ENCODE results near the gene TSEN34. TPM values are rescaled to one million over a fixed set of nuclear protein-coding genes. Genes with fewer than 3 reads are reported as not detected.
A peak's percentile ranks its signal among the peaks of the same experiment; 100 is the strongest.

Gene TSEN34
- total RNA-seq, 1 donor from 2014 or later: 52.6 TPM

DNA sequence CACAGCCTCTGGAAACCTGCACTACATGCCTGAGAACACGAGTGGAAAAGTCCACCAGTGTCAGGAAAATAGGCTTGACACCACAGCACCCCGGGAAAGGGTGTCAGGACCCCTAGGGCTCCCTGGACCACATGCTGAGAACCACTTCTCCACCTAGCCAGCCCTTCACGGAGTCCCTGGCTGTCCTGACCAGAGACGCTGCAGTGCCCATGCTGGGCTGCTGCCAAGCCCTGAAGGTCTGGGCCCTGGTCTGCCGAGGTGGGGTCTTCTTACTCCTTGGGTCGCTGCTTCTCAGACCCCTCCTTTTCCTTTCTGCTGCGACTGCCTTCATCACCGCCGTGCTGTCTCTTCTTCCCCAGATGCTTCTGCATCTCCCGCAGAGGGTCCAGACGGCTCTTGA, 34.6 kb upstream of the TSEN34 start:
- Mint-ChIP-seq H3K9me3 (ENCODE audit: unreplicated experiment) (no peaks in the 10 kb centered on the region), H3K27me3 (ENCODE audit: low read depth, unreplicated experiment) (no peaks in the 10 kb centered on the region), H3K36me3 (ENCODE audit: low read depth, unreplicated experiment) (peaks cover 5% of the 10 kb centered on the region), H3K4me3 (ENCODE audit: unreplicated experiment) (no peak overlapping the region), H3K4me1 (ENCODE audit: low read depth, unreplicated experiment) (peaks cover 12% of the 10 kb centered on the region), H3K27ac (ENCODE audit: unreplicated experiment) (no peak overlapping the region)
- Histone ChIP-seq H3K9ac (ENCODE audit: low read length) (no peak overlapping the region), H2AFZ (ENCODE audit: low read depth, low read length) (no peak overlapping the region), H3K27me3 (ENCODE audit: insufficient read depth, low read length) (no peaks in the 10 kb centered on the region), H3K36me3 (ENCODE audit: insufficient read depth, low read length) (peaks cover 34% of the 10 kb centered on the region), H3K4me2 (ENCODE audit: low read length) (no peak overlapping the region), H4K20me1 (ENCODE audit: insufficient read depth, low read length) (peaks cover 43% of the 10 kb centered on the region), H3K4me3 (ENCODE audit: insufficient read depth, low read depth, low read length) (no peak overlapping the region), H3K9me3 (ENCODE audit: insufficient read depth, low read depth, low read length) (no peaks in the 10 kb centered on the region), H3K4me1 (ENCODE audit: insufficient read depth, low read length) (peaks cover 33% of the 10 kb centered on the region), H3K79me2 (ENCODE audit: insufficient read depth, low read length) (peaks cover 18% of the 10 kb centered on the region), H3K27ac (ENCODE audit: low read depth, low read length) (no peak overlapping the region)
- TF ChIP-seq CTCF (IDR thresholded peaks at IDR 0.05; ENCODE audit: insufficient read depth, low read depth, low read length) (no peak), EZH2 (IDR thresholded peaks at IDR 0.05; ENCODE audit: insufficient read depth, low read length) (no peak)
- DNase-seq (ENCODE audit: low read depth) (no peak), FAIRE-seq (no peak)

DNA sequence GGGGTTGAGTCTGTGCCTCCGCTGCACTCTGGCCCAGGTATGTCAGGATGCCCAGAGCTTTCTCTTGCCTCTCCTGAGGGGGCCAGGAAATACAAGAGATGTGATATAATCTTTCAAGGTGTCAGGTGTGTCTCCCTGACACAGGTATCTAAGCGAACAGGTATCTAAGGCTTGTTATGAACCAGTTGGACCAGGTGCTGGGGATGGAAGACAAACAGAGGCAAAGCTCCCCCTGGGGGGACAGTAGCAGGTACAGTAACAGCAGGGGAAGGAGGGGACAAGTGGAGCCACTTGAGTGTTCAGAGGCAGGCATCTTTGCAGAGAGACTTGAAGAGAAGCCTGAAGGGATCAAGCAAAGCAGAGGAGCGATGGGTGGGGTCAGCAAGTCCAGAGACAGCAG, 34.2 kb upstream of the TSEN34 start:
- Histone ChIP-seq H3K4me1 (ENCODE audit: insufficient read depth, low read length) (peaks cover 33% of the 10 kb centered on the region), H4K20me1 (ENCODE audit: insufficient read depth, low read length) (peaks cover 39% of the 10 kb centered on the region), H3K4me3 (ENCODE audit: insufficient read depth, low read depth, low read length) (no peak overlapping the region), H3K36me3 (ENCODE audit: insufficient read depth, low read length) (peaks cover 31% of the 10 kb centered on the region), H3K4me2 (ENCODE audit: low read length) (no peak overlapping the region), H3K79me2 (ENCODE audit: insufficient read depth, low read length) (peaks cover 18% of the 10 kb centered on the region), H3K27me3 (ENCODE audit: insufficient read depth, low read length) (no peaks in the 10 kb centered on the region), H3K9me3 (ENCODE audit: insufficient read depth, low read depth, low read length) (no peaks in the 10 kb centered on the region), H3K27ac (ENCODE audit: low read depth, low read length) (no peak overlapping the region), H2AFZ (ENCODE audit: low read depth, low read length) (no peak overlapping the region), H3K9ac (ENCODE audit: low read length) (no peak overlapping the region)
- Mint-ChIP-seq H3K4me1 (ENCODE audit: low read depth, unreplicated experiment) (peaks cover 12% of the 10 kb centered on the region), H3K4me3 (ENCODE audit: unreplicated experiment) (no peak overlapping the region), H3K27ac (ENCODE audit: unreplicated experiment) (no peak overlapping the region), H3K9me3 (ENCODE audit: unreplicated experiment) (no peaks in the 10 kb centered on the region), H3K27me3 (ENCODE audit: low read depth, unreplicated experiment) (no peaks in the 10 kb centered on the region), H3K36me3 (ENCODE audit: low read depth, unreplicated experiment) (peaks cover 4% of the 10 kb centered on the region)
- DNase-seq (ENCODE audit: low read depth) (no peak), FAIRE-seq (no peak)
- TF ChIP-seq CTCF (IDR thresholded peaks at IDR 0.05; ENCODE audit: insufficient read depth, low read depth, low read length) (no peak), EZH2 (IDR thresholded peaks at IDR 0.05; ENCODE audit: insufficient read depth, low read length) (no peak)

DNA sequence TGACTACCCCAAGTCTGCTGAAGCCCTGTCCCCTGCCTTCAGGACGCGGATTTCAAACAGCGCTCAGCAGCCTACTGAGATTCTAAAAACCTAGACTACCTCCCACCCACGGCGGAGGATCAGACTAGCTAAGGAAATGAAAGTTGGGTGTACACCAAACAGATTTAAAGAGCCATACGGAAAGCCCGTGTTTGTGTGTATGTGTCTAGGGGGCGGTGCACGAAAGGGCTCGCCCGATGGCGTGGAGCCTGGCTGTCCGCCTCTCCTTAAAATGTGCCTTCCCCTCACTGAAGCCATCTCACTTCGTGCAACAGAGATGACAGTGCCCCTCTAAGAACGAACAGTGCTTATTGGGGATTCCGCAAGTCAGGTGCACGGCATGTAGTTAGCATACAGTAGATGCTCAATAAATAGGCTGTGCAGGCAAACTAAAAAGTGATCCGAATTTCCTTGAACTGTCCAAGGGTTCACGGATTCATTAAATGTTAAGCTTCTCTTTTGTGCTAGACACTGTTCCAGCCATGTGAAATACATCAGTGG, 32.2 kb upstream of the TSEN34 start:
- FAIRE-seq (no peak), DNase-seq (ENCODE audit: low read depth) (no peak)
- H2AFZ ChIP-seq (ENCODE audit: low read depth, low read length): peak overlapping the region; percentile 87
- TF ChIP-seq CTCF (IDR thresholded peaks at IDR 0.05; ENCODE audit: insufficient read depth, low read depth, low read length): no peak
- no peak for TF ChIP-seq EZH2 (IDR thresholded peaks at IDR 0.05; ENCODE audit: insufficient read depth, low read length)
- Mint-ChIP-seq H3K4me3 (ENCODE audit: unreplicated experiment) (peak overlapping the region; percentile 98), H3K4me1 (ENCODE audit: low read depth, unreplicated experiment) (peaks cover 12% of the 10 kb centered on the region), H3K27ac (ENCODE audit: unreplicated experiment) (peak overlapping the region; percentile 50), H3K36me3 (ENCODE audit: low read depth, unreplicated experiment) (peaks cover 8% of the 10 kb centered on the region), H3K9me3 (ENCODE audit: unreplicated experiment) (peaks cover 3% of the 10 kb centered on the region), H3K27me3 (ENCODE audit: low read depth, unreplicated experiment) (no peaks in the 10 kb centered on the region)
- H3K9ac ChIP-seq (ENCODE audit: low read length): peak overlapping the region; percentile 85
- no peaks in the 10 kb centered on the region for H3K27me3 ChIP-seq (ENCODE audit: insufficient read depth, low read length)
- H3K4me2 ChIP-seq (ENCODE audit: low read length): peak overlapping the region; percentile 96
- peaks cover 18% of the 10 kb centered on the region for H3K79me2 ChIP-seq (ENCODE audit: insufficient read depth, low read length)
- H3K27ac ChIP-seq (ENCODE audit: low read depth, low read length): peak overlapping the region; percentile 93
- H3K9me3 ChIP-seq (ENCODE audit: insufficient read depth, low read depth, low read length): no peaks in the 10 kb centered on the region
- peaks cover 22% of the 10 kb centered on the region for H4K20me1 ChIP-seq (ENCODE audit: insufficient read depth, low read length)
- H3K4me1 ChIP-seq (ENCODE audit: insufficient read depth, low read length): peaks cover 28% of the 10 kb centered on the region
- H3K36me3 ChIP-seq (ENCODE audit: insufficient read depth, low read length): peaks cover 24% of the 10 kb centered on the region
- H3K4me3 ChIP-seq (ENCODE audit: insufficient read depth, low read depth, low read length): peak overlapping the region; percentile 77

Measured in astrocyte (in vitro differentiated cells and primary cell).